Measurements from ENCODE around the gene NTN3. TPM values are rescaled to one million over a fixed set of nuclear protein-coding genes. Genes with fewer than 3 reads are reported as not detected.

The NTN3 gene
- total RNA-seq, 1 donor from 2014 or later: 5.4 TPM

GRCh38 chr16:2505695-2506094, 34.6 kb downstream of the NTN3 start:
- no peak overlapping the region for H3K4me3 Mint-ChIP-seq (ENCODE audit: unreplicated experiment)
- no peaks in the 10 kb centered on the region for H3K36me3 Mint-ChIP-seq (ENCODE audit: unreplicated experiment)
- no peak for DNase-seq
- peaks cover 2% of the 10 kb centered on the region for H3K27me3 Mint-ChIP-seq (ENCODE audit: unreplicated experiment)
- TF ChIP-seq CTCF (IDR thresholded peaks at IDR 0.05; ENCODE audit: partially characterized antibody, unreplicated experiment): no peak
- no peak overlapping the region for H3K27ac Mint-ChIP-seq (ENCODE audit: unreplicated experiment)
- H3K9me3 Mint-ChIP-seq (ENCODE audit: unreplicated experiment): no peaks in the 10 kb centered on the region
- H3K4me1 Mint-ChIP-seq (ENCODE audit: low read depth, unreplicated experiment): peaks cover 4% of the 10 kb centered on the region

- no peak for TF ChIP-seq CTCF (IDR thresholded peaks at IDR 0.05; ENCODE audit: partially characterized antibody, unreplicated experiment)
- Mint-ChIP-seq H3K4me3 (ENCODE audit: unreplicated experiment) (no peak overlapping the region), H3K4me1 (ENCODE audit: low read depth, unreplicated experiment) (peaks cover 4% of the 10 kb centered on the region), H3K36me3 (ENCODE audit: unreplicated experiment) (no peaks in the 10 kb centered on the region), H3K9me3 (ENCODE audit: unreplicated experiment) (peaks cover 6% of the 10 kb centered on the region), H3K27ac (ENCODE audit: unreplicated experiment) (no peak overlapping the region), H3K27me3 (ENCODE audit: unreplicated experiment) (peaks cover 7% of the 10 kb centered on the region)
- no peak for DNase-seq
These were observed 36.1 kb downstream of the NTN3 start for GRCh38 chr16:2507052-2507659.

GRCh38 chr16:2507665-2508064, 36.6 kb downstream of the NTN3 start:
- no peak for TF ChIP-seq CTCF (IDR thresholded peaks at IDR 0.05; ENCODE audit: partially characterized antibody, unreplicated experiment)
- Mint-ChIP-seq H3K9me3 (ENCODE audit: unreplicated experiment) (peaks cover 9% of the 10 kb centered on the region), H3K36me3 (ENCODE audit: unreplicated experiment) (no peaks in the 10 kb centered on the region), H3K4me1 (ENCODE audit: low read depth, unreplicated experiment) (peaks cover 4% of the 10 kb centered on the region), H3K4me3 (ENCODE audit: unreplicated experiment) (no peak overlapping the region), H3K27me3 (ENCODE audit: unreplicated experiment) (peaks cover 12% of the 10 kb centered on the region), H3K27ac (ENCODE audit: unreplicated experiment) (no peak overlapping the region)
- no peak for DNase-seq

GRCh38 chr16:2508722-2509400, 37.8 kb downstream of the NTN3 start:
- no peak for DNase-seq
- Mint-ChIP-seq H3K27me3 (ENCODE audit: unreplicated experiment) (peaks cover 20% of the 10 kb centered on the region), H3K36me3 (ENCODE audit: unreplicated experiment) (no peaks in the 10 kb centered on the region), H3K4me3 (ENCODE audit: unreplicated experiment) (no peak overlapping the region), H3K9me3 (ENCODE audit: unreplicated experiment) (peaks cover 15% of the 10 kb centered on the region), H3K4me1 (ENCODE audit: low read depth, unreplicated experiment) (no peaks in the 10 kb centered on the region), H3K27ac (ENCODE audit: unreplicated experiment) (no peak overlapping the region)
- no peak for TF ChIP-seq CTCF (IDR thresholded peaks at IDR 0.05; ENCODE audit: partially characterized antibody, unreplicated experiment)

GRCh38 chr16:2511128-2511800, 40.2 kb downstream of the NTN3 start:
- no peak for DNase-seq
- no peak for TF ChIP-seq CTCF (IDR thresholded peaks at IDR 0.05; ENCODE audit: partially characterized antibody, unreplicated experiment)
- H3K36me3 Mint-ChIP-seq (ENCODE audit: unreplicated experiment): no peaks in the 10 kb centered on the region
- H3K27ac Mint-ChIP-seq (ENCODE audit: unreplicated experiment): no peak overlapping the region
- H3K4me3 Mint-ChIP-seq (ENCODE audit: unreplicated experiment): no peak overlapping the region
- H3K27me3 Mint-ChIP-seq (ENCODE audit: unreplicated experiment): peaks cover 22% of the 10 kb centered on the region
- peaks cover 9% of the 10 kb centered on the region for H3K4me1 Mint-ChIP-seq (ENCODE audit: low read depth, unreplicated experiment)
- peaks cover 25% of the 10 kb centered on the region for H3K9me3 Mint-ChIP-seq (ENCODE audit: unreplicated experiment)
